ENCODE measurements around the gene MTX3.

DNA sequence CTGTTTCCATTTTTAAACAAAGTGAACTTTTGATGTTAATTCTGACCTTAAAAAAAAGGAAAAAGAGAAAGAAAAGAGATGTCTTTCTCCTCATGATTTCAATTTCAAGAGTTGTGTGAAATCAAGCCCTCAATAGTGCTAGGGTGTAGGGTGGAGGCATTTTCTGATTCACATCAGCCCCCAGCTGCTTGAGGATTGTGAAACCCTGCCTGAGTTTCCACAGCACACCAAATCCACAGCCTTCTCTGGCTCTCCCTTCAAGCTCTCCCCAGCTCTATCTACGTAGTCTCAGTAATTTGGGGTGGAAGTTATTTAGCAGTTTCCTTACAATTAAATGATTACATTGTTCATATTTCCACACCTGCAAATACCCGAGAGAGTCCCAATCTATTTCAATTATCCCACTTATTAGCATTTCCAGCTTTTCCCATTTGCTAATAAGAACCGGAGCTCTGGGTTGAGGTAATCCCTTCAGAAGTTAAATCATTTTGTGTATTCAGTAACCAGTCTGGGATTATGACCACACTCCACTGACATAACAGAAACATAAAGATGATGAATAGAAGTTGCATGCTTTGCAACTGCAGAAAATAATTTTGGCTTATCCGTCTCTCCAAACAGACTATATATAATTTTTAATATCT is 54.9 kb downstream of the MTX3 start:
- TF ChIP-seq MYC (IDR thresholded peaks at IDR 0.05; ENCODE audit: insufficient read depth, insufficient read length, insufficient replicate concordance, low read length, severe bottlenecking), result no peak
- no peak for TF ChIP-seq NFYB (IDR thresholded peaks at IDR 0.05; ENCODE audit: insufficient read depth, low read depth, low read length)
- no peak for TF ChIP-seq ELK1 (IDR thresholded peaks at IDR 0.05; ENCODE audit: low read depth, low read length)
- TF ChIP-seq NFXL1 (IDR thresholded peaks at IDR 0.05; ENCODE audit: borderline replicate concordance), result no peak
- TF ChIP-seq NFIC (IDR thresholded peaks at IDR 0.05; ENCODE audit: low read depth, low read length), result no peak
- no peak for TF ChIP-seq HCFC1 (IDR thresholded peaks at IDR 0.05; ENCODE audit: low read length)
- no peak for TF ChIP-seq TARDBP (IDR thresholded peaks at IDR 0.05; ENCODE audit: borderline replicate concordance)
- TF ChIP-seq MTA2 (IDR thresholded peaks at IDR 0.05; ENCODE audit: low read depth), result no peak
- no peak for TF ChIP-seq E4F1 (IDR thresholded peaks at IDR 0.05; ENCODE audit: borderline replicate concordance, partially characterized antibody)

All from GM12878 (cell line).